ENCODE measurements around the gene ZBTB40.

The ZBTB40 gene

DNA sequence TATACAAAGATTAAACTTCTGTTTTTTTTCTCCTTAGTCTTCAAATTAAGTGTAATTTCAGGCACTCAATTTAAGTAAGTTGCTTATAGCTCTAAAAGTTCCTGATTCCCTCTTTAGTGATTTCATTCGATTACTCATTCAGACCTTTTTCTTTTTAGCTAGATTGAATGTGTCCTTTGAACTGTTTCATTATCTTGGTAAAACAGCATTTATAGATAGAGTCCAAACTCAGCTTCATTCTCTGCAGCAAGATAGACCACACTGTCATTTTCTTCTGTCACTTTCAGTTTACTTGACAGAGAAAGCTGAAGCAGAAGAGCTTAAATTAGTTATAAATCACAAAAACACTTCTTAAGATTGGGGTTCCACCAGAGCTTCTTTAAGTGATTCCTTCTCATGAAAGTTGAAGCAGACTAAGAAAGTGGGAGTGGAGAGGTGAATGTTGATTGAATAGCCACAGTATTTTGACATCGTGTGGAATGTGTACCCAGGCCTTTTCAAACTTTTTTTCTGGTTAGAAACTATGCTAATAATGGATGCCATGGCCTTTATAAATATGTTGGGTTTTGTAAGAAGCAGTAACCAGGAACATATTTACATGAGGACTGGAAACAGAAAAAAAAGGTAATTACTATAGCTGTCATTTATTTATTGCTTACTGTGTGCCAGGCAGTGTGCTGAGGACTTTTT lies 52.2 kb downstream of the ZBTB40 start:
- no peak for DNase-seq (ENCODE audit: low read depth in 2 of 2)

GRCh38 chr1:22506130-22506692 lies 54.6 kb downstream of the ZBTB40 start:
- no peak for DNase-seq (ENCODE audit: low read depth in 2 of 2)

DNA sequence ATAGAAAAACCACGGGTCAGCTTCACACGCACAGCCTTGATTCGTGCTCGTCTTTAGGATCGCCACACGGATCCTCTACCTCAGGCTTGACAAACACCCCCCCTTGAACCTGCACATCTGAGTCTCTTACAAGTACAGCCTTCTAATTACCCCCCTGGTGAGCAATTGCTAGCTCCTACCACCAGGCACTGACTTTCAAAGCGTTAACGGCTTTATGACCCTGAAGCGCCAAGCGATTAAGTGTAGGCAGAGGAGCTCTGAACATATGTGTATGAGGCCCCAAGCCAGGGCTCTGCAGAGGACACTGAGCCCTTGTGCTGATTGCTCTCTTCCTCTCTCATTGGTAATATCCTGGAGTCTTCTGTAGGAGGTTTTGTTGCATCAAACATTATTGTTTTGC lies 55.9 kb downstream of the ZBTB40 start:
- no peak for DNase-seq (ENCODE audit: low read depth in 2 of 2)

GRCh38 chr1:22508329-22508728 lies 56.7 kb downstream of the ZBTB40 start:
- DNase-seq (ENCODE audit: low read depth in 2 of 2), result no peak

DNA sequence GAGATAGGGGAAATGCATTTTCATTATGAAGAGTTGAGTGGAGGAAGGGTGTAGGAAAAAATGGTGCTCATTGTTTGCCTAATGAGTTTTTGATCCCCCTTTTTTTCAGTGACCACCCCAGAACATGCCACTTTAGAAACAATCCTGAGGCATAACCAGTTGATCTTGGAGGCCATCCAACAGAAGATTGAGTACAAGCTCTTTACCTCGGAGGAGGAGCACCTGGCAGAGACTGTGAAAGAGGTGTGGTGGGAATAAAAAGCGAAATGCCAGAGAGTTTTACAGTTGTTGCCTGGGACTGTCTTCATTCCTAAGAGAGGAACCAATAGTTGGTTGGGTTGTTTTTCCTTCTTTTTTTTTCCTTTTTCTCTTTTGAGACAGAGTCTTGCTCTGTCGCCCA lies 57.3 kb downstream of the ZBTB40 start:
- DNase-seq (ENCODE audit: low read depth in 2 of 2), result no peak

DNA sequence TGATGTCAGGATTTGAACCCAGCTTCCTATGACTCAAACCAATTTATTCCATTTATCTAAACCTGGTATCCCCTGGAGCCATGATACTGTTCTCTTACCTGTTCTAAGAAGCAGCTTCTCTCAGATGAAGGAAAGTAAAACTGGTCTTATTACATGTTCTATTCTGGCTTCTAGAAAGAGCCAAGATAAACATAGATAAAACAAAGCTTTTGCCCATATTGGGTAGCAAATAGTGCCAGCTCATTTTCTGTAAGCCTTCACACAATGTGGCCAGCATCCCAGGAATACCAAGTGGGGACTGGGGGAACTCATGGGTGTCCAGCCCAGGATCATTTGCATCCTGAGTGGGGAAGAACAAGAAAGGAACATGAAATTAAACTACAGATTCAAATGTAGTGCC lies 58.2 kb downstream of the ZBTB40 start:
- no peak for DNase-seq (ENCODE audit: low read depth in 2 of 2)

DNA sequence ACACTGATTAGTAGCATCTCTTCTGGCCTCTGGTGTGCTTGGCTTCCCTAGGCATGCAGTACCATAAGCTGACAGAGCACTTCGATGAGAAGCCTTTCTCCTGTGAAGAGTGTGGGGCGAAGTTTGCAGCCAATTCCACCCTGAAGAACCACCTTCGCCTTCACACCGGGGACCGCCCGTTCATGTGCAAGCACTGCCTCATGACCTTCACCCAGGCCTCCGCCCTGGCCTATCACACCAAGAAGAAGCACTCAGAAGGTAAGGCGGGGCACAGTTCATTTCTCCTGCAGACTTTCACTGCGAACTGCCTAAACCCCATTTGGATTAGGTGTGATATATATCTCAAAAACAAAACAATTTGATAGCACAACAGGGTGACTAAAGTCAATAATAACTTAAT lies 61.2 kb downstream of the ZBTB40 start:
- no peak for DNase-seq (ENCODE audit: low read depth in 2 of 2)

DNA sequence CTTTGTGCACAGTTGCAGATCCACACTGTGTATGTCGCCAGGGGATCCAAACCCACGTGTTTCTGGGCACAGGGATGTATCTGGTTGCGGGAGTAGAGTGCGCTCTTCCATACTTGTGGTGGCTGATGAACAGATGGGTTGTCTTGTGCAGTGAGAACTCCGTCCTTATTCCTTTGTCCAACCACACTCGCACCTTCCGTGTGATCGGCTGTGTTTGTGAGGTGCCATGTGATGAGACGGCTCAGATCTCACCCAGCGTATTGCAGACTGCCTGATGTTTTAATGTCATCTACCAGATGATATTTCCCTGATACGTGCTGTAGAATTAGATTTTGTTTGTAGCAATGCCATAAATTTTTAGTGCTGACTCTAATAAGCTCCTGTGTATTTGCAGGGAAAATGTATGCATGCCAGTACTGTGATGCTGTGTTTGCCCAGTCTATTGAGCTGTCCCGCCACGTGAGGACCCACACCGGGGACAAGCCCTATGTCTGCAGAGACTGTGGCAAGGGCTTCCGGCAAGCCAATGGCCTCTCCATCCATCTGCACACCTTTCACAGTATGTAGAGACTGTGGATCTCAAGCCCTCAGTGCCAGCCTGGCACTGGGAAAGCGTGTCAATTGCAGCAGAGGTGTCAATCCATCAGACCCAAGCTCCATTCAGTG lies 65.4 kb downstream of the ZBTB40 start:
- no peak for DNase-seq (ENCODE audit: low read depth in 2 of 2)

- no peak for DNase-seq (ENCODE audit: low read depth in 2 of 2)
These were observed 66.3 kb downstream of the ZBTB40 start for GRCh38 chr1:22517956-22518355.

DNA sequence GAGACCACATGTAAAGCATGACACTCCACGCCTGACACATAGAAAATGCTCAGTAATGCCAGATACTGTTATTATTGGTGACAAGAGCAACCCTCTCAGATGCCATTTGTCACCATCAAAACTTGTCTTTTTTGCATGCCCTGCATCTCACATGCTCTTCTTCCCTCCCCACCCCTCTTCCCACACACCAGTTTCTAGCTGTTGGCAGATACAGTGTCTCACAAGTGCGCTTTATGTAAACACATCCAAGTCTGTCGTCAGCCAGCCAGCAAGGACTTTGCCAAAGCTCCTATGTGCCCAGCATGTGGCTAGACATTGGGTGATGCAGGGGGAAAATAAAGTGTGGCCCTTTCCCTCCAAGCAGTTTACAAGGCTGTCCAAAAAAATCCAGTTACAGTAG lies 66.7 kb downstream of the ZBTB40 start:
- no peak for DNase-seq (ENCODE audit: low read depth in 2 of 2)

- no peak for DNase-seq (ENCODE audit: low read depth in 2 of 2)
These were observed 69.2 kb downstream of the ZBTB40 start for GRCh38 chr1:22520871-22521270.

- no peak for DNase-seq (ENCODE audit: low read depth in 2 of 2)
These were observed 70.0 kb downstream of the ZBTB40 start for GRCh38 chr1:22521692-22522091.

DNA sequence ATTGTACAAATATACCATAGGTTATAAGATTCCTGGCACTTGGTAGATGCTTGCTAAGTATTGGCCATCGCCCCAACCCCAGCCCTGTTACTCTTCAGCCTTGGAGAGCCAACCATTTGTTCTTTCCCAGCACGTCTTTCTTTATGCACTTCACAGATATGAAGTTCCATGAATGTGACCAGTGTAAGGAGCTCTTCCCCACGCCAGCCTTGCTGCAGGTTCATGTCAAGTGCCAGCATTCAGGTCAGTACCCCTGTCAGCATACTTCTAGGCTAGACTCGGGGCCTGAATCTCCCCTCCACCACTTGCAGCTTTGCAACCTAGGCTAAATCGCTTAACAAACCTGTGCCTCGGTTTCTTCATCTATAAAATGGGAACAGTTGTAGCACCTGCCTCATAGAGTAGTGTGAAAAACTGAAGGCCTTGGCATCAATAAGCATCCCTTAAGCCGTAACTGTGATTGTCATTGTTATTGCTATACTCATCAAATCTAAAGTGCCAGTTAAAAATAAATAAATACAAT lies 70.6 kb downstream of the ZBTB40 start:
- DNase-seq (ENCODE audit: low read depth in 2 of 2), result no peak

DNA sequence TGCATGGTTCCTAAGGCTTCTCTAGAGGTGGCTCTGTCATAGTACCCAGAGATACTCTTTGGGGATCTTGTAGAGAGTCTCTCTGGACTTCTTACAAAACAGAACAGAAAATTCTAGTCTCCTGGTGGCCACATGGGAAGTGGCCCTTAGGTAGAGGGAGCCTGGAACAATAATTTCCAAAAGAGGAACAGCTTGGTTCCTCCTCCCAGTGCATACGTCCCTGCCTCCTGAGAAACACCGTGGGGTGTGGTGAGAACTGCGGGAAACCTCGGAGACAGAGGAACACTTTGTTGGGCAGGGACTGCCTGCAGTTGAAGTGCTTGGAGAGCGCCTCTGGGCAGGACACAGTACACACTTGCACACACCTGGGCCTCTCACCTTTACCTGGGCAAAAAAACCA lies 72.8 kb downstream of the ZBTB40 start:
- DNase-seq (ENCODE audit: low read depth in 2 of 2), result no peak

GRCh38 chr1:22525211-22525610 lies 73.6 kb downstream of the ZBTB40 start:
- no peak for DNase-seq (ENCODE audit: low read depth in 2 of 2)

DNA sequence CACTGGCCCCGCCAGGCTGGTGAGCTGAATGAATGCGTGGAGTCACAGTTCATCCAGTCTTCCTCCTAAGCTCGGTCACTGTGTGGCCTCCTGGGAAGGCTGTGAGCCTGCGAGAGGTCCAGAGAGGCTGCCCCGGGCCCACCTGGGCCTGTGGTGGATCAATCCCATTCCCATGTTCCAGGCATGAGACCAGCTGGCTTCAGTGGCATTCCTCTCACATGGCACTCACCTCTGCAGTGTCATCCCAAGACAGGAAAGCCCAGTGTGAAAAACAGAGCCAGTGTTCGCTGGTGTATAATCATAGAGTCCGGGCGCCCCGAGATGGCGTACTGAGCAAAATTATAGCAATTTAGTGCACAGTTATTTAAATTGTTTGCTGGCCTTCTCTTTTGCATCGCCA lies 74.0 kb downstream of the ZBTB40 start:
- no peak for DNase-seq (ENCODE audit: low read depth in 2 of 2)

DNA sequence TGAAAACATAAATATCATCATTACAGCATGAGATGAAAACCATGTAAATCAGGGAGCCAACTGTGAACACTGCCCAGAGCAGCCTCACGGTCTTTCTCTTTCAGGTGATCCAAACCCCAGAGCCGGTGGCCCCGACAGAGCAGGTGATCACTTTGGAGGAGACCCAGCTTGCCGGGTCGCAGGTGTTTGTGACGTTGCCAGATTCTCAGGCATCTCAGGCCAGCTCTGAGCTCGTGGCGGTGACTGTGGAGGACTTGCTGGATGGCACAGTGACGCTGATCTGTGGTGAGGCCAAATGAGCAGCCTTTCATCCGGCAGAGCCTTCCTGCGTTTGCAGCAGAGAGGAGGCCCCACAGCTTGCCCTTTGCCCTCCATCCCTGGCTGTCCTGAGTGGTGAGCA lies 74.4 kb downstream of the ZBTB40 start:
- no peak for DNase-seq (ENCODE audit: low read depth in 2 of 2)

DNA sequence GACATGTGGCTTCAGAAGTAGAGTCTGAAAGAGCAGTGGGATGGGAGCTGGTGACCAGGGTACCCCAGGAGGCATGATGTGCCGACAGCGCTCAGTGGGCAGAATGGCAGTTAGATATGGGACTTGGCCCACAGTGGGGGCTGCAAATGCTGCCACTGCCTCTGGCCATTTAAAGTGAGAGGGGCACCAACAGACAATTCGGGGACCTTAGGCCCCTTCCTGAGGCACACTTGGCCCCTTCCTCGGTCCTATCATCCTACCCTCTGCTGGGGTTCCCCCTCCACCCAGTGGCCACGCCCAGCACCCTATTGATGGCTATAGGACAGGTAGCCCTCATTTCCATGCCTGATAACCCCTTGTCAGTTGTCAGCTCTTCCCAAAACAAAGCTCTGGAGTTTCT lies 75.0 kb downstream of the ZBTB40 start:
- no peak for DNase-seq (ENCODE audit: low read depth in 2 of 2)

DNA sequence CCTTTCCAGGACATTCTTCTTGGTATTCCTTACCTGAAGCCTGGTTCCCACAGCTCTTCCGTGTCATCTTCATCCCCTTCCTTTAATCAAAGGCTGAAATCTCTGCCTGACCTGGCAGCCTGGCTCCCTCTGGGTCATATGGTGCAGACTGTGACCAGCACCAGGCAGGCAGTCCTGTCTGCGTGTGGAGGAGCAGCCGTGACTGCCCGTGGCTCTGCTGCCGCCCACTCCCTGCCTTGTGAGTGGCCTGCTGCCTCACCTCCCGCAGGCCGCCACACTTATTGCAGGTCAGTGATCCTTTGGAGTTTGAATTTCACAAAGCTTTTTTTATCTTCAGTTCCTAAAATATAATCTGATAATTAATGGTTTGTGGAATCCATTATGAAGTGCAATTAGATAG lies 75.5 kb downstream of the ZBTB40 start:
- DNase-seq (ENCODE audit: low read depth in 2 of 2), result no peak

DNA sequence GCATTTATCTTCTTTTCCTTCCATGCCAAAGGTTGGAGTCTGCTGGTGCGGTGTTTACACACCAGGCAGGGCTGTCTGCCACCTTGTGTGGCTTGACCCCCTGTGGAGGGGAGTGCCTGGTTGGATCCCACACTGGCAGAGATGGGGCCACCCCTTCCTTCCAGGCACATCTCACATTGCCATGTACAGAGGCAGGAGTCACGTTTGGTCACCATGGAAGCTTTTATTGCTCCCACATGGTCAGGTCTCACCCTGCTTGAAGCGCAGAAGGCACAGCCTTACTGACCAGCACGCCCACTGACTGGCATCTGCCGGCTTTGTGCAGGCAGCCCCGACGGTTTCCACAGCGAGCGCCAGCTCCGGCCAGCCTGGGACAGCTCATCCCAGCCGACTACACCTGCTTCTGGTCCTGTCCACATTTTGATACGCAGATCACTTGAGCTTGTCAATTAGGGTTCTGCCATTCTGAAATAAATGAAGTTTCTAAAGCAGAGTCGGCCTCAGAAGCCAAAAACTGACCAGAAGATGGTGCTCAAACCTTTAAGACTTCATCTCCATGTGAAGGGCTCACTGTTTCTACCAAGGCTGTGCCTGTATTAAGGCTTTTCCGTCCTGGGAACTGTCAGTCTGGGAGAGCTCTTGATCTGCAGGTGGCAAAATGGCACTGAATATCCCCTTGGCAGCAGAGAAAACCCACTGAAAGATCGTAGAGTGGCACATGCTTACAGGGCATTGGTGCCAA lies 76.1 kb downstream of the ZBTB40 start:
- no peak for DNase-seq (ENCODE audit: low read depth in 2 of 2)

GRCh38 chr1:22528451-22528850 lies 76.8 kb downstream of the ZBTB40 start:
- no peak for DNase-seq (ENCODE audit: low read depth in 2 of 2)

DNA sequence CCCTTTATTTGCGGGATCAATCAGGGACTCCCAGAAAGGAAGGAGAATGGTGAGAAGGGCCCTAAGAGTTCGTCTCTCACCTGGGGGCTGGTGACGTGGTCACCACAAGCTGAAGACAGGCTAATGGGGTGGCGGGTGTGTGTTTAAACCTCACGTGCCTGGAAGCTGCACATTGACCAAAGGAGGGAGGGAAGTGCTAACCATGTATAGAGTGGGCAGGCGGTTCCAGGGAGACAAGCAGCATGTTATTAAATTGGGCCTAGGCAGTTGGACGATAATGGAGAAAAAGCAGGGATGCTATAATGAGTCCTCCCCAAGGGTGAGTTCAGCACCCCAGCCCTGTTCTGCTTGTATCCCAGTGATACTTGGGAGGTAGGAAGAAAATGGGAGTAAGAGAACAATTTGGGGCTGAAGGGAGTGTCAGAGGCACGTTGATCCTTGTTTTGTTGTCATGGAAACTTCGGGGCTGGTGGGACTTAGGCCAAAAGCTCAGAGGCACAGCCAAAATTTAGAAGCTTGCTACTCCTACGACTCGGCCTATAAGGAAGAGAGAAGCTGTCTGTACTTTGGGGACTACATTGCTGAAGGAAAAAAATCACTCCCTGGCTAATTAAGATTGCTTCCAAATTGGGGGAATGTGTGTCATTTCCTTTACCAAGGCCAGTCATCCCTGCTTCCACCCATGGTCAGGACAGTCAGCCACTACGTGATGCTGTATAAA lies 78.4 kb downstream of the ZBTB40 start:
- no peak for DNase-seq (ENCODE audit: low read depth in 2 of 2)
